BLaER1 (cell line): ENCODE measurements around the gene SGPP2.

Experiments used
- H3K27ac ChIP-seq: shearing (Covaris generic); formaldehyde crosslinking; 2 replicates; pipeline ENCODE4 v1.8.1; 2022
- H3K27me3 ChIP-seq: shearing (Covaris generic); formaldehyde crosslinking; 2 replicates; pipeline ENCODE4 v1.8.1; 2022
- H3K36me3 ChIP-seq: shearing (Covaris generic); formaldehyde crosslinking; 2 replicates; pipeline ENCODE4 v1.8.1; 2022
- H3K4me1 ChIP-seq: shearing (Covaris generic); formaldehyde crosslinking; 2 replicates; pipeline ENCODE4 v1.8.1; 2022
- H3K4me2 ChIP-seq: shearing (Covaris generic); formaldehyde crosslinking; 2 replicates; pipeline ENCODE4 v1.8.1; 2022
- H3K4me3 ChIP-seq: shearing (Covaris generic); formaldehyde crosslinking; 2 replicates; pipeline ENCODE4 v1.8.1; 2022
- H3K9ac ChIP-seq: shearing (Covaris generic); formaldehyde crosslinking; 2 replicates; pipeline ENCODE4 v1.8.1; 2022
- H3K9me3 ChIP-seq: shearing (Covaris generic); formaldehyde crosslinking; 2 replicates; pipeline ENCODE4 v1.8.1; 2022
- H4K20me1 ChIP-seq: shearing (Covaris generic); formaldehyde crosslinking; 2 replicates; pipeline ENCODE4 v1.8.1; 2022
- Cebpa-rat ChIP-seq: shearing (Covaris generic); IDR thresholded peaks from 2 replicates; pipeline ENCODE4 v1.8.1; 2022

Gene SGPP2

DNA sequence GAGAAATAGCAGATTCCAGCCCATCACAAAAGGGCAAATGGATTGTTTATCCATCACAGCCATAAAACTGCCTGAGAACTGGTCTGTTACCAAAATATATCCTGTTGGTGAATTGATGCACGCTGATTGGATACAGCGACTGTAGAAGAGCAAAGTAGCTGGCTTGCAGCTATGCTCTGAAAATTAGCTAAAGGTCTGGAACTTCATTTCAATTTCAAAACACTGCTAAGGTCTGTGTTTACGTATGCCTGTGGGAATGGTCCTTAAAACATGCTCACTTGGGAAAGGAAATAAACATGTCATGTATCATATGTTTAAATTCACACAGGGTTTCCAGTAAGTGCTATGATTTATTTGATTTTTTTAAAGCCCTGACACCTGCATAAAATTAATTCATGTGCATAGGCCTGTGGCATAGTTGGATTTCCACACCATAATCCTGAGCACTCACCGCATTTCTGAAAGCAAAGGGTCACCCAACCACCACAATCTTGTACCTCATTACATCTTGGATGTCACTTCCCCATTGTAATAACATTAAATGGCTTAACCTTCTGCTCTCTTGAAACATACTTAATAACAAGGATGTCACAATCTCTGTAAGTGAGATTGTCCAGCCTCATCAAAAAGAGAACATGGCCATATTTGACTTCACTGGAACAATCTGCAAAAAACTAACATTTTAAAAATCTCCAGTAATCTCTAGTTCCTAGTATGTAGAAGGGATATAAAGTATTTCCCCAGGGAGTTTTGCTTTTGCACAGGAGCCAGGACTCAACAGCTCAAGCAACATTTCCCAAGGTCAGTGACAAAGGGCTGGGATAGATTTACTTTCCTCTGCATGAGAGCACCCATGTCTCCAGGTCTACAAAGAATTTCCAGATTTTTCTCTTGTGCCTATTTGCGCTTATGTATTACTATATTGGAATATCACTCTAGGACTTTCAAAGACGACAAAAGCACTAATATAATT lies 121.8 kb downstream of the SGPP2 start:
- Histone ChIP-seq H3K4me3 (no peak overlapping the region), H3K27ac (no peak overlapping the region), H3K9ac (no peak overlapping the region), H3K4me1 (0 out of 2 replicates have a peak, but pooled peaks cover 4% of the 10 kb centered on the region), H3K27me3 (no peaks in the 10 kb centered on the region), H3K4me2 (no peak overlapping the region), H4K20me1 (no peaks in the 10 kb centered on the region), H3K9me3 (no peaks in the 10 kb centered on the region), H3K36me3 (no peaks in the 10 kb centered on the region)
- no peak for TF ChIP-seq Cebpa-rat

DNA sequence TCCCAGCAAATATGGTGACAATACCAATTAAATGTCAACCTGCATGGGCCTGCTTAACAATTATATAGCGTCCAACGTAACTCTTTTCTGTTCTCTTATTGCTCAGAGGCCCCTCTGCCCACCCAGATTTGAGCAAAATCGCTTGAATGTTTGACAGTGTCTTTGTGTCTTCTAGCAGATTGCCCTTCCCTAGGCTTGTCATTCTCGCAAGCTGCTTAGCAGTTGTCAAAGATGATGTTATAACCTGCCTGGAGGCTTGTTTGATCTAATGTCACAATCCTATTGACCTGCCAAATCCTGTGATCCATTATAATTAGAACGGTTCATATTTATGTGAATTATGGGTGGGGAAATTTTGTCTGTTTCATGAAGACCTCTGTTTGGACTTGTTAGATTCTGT lies 122.7 kb downstream of the SGPP2 start:
- no peak for TF ChIP-seq Cebpa-rat
- H3K36me3 ChIP-seq = no peaks in the 10 kb centered on the region
- H3K27me3 ChIP-seq = no peaks in the 10 kb centered on the region

DNA sequence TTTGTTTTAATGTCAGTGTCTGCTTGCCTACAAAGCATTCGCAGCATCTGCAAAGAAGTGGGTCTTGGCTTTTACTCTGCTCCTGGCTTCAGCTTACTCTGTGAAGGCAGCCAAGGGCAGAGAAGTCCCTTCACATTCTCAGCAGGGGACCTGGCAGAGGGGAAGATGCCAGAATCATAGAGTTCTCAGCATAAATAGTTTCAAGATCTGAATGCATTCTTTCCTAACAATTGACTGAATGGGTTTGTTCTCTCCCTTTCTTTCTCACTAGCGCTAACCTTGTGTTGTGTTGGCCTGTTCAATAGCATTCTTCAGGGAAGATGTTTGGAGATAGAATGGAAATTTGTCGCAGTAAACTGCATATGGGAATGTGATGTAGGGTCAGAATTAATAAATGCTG lies 124.6 kb downstream of the SGPP2 start:
- no peak overlapping the region for H3K4me3 ChIP-seq
- H3K4me1 ChIP-seq = no peaks in the 10 kb centered on the region
- H3K9me3 ChIP-seq = no peaks in the 10 kb centered on the region
- H3K9ac ChIP-seq = no peak overlapping the region
- H3K27ac ChIP-seq = no peak overlapping the region
- no peak for TF ChIP-seq Cebpa-rat
- H3K36me3 ChIP-seq = no peaks in the 10 kb centered on the region
- no peak overlapping the region for H3K4me2 ChIP-seq
- no peaks in the 10 kb centered on the region for H4K20me1 ChIP-seq
- no peaks in the 10 kb centered on the region for H3K27me3 ChIP-seq

More for the DNA sequence above, 122.7 kb downstream of the SGPP2 start:
- H4K20me1 ChIP-seq = no peaks in the 10 kb centered on the region
- H3K4me3 ChIP-seq = no peak overlapping the region
- H3K27ac ChIP-seq = no peak overlapping the region
- no peak overlapping the region for H3K9ac ChIP-seq
- no peaks in the 10 kb centered on the region for H3K9me3 ChIP-seq
- 0 out of 2 replicates have a peak, but pooled peaks cover 4% of the 10 kb centered on the region for H3K4me1 ChIP-seq
- no peak overlapping the region for H3K4me2 ChIP-seq

DNA sequence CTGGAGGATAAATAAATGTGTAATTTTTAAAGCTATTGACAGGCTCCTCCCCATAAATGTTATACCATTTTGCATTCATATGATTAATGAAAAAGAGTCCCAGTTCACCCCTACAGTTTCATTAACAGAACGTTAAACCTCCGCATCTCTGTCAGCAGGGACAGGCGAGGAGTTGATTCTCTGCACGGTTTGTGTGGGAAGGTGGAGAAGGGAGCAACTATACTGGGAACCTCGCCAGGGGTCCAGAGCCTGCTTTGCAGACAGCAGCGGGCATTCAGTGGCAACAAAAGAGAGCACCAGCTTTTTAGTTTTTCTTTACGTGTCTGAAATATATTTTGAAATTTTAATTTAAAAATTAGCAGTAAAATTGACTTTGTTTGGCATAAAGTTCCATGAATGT lies 130.2 kb downstream of the SGPP2 start:
- H3K27ac ChIP-seq = no peak overlapping the region
- TF ChIP-seq Cebpa-rat = no peak

DNA sequence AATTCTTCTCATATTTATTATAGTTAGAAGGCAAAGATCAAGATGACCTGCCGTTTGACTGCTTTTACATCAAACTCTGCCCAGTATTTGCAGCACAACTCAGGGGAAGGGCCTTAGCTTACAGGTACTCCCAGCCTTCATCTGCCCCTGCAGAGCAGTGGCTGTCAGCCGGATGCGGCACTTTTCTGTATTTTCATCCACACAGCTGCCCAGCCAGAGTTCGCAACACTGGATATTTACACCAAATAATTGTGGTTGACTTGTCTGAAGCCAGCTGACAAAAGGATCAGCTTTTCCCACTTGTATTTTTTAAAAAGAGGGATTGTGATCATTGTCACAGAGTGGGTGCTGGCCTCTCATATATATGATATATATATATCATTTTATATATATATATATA lies 136.8 kb downstream of the SGPP2 start:
- TF ChIP-seq Cebpa-rat = no peak
- peaks cover 4% of the 10 kb centered on the region for H3K36me3 ChIP-seq
- H3K9me3 ChIP-seq = no peaks in the 10 kb centered on the region
- no peak overlapping the region for H3K27ac ChIP-seq
- H3K4me1 ChIP-seq = no peaks in the 10 kb centered on the region
- no peak overlapping the region for H3K4me3 ChIP-seq
- no peak overlapping the region for H3K9ac ChIP-seq
- no peaks in the 10 kb centered on the region for H4K20me1 ChIP-seq
- H3K4me2 ChIP-seq = no peak overlapping the region
- no peaks in the 10 kb centered on the region for H3K27me3 ChIP-seq

More for the DNA sequence above, 130.2 kb downstream of the SGPP2 start:
- Histone ChIP-seq H3K4me3 (no peak overlapping the region), H3K9me3 (no peaks in the 10 kb centered on the region), H4K20me1 (no peaks in the 10 kb centered on the region), H3K27me3 (no peaks in the 10 kb centered on the region), H3K4me1 (no peaks in the 10 kb centered on the region), H3K4me2 (no peak overlapping the region), H3K36me3 (no peaks in the 10 kb centered on the region), H3K9ac (no peak overlapping the region)

GRCh38 chr2:222561817-222562645 lies 137.7 kb downstream of the SGPP2 start:
- Histone ChIP-seq H4K20me1 (no peaks in the 10 kb centered on the region), H3K4me2 (no peak overlapping the region), H3K9ac (no peak overlapping the region), H3K4me3 (no peak overlapping the region), H3K4me1 (no peaks in the 10 kb centered on the region), H3K9me3 (no peaks in the 10 kb centered on the region), H3K27ac (no peak overlapping the region), H3K36me3 (peaks cover 13% of the 10 kb centered on the region), H3K27me3 (no peaks in the 10 kb centered on the region)
- TF ChIP-seq Cebpa-rat = no peak

GRCh38 chr2:222563106-222563718 lies 138.9 kb downstream of the SGPP2 start:
- Histone ChIP-seq H3K27ac (no peak overlapping the region), H3K27me3 (no peaks in the 10 kb centered on the region), H3K4me3 (no peak overlapping the region), H3K4me1 (no peaks in the 10 kb centered on the region), H3K4me2 (no peak overlapping the region), H3K9me3 (no peaks in the 10 kb centered on the region), H3K9ac (no peak overlapping the region), H4K20me1 (no peaks in the 10 kb centered on the region), H3K36me3 (peaks cover 23% of the 10 kb centered on the region)
- TF ChIP-seq Cebpa-rat = no peak

DNA sequence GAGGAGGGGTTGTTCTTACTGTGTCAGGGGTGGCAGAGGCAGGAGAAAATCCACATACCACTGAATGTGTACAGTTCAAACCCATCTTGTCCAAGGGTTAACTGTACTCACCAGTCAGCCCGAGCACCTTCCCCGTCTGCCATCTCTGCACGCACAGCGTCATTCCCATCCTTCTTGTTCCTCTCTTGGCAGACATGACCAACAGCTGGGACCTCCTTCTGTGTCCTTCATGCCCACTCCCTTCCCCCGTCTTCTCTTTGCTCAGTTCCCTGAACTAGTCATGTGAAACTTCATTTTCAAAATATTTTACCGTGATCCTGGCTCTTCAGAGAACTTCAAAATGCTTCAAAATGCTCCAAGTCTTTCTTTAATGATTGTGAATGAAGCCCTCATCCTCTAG lies 139.6 kb downstream of the SGPP2 start:
- H3K36me3 ChIP-seq = peaks cover 30% of the 10 kb centered on the region
- no peak overlapping the region for H3K27ac ChIP-seq
- H3K4me2 ChIP-seq = no peak overlapping the region
- H4K20me1 ChIP-seq = no peaks in the 10 kb centered on the region
- no peaks in the 10 kb centered on the region for H3K4me1 ChIP-seq
- no peak overlapping the region for H3K9ac ChIP-seq
- no peak for TF ChIP-seq Cebpa-rat
- H3K4me3 ChIP-seq = no peak overlapping the region
- no peaks in the 10 kb centered on the region for H3K9me3 ChIP-seq
- H3K27me3 ChIP-seq = no peaks in the 10 kb centered on the region

- Histone ChIP-seq H3K9ac (no peak overlapping the region), H3K27ac (no peak overlapping the region), H3K27me3 (no peaks in the 10 kb centered on the region), H3K4me3 (no peak overlapping the region), H3K4me1 (no peaks in the 10 kb centered on the region), H4K20me1 (no peaks in the 10 kb centered on the region), H3K4me2 (no peak overlapping the region), H3K9me3 (no peaks in the 10 kb centered on the region), H3K36me3 (peaks cover 51% of the 10 kb centered on the region)
- TF ChIP-seq Cebpa-rat = no peak
Measured at GRCh38 chr2:222566229-222566628, 141.9 kb downstream of the SGPP2 start.
